GM19239 (cell line): ENCODE measurements around the gene AKT1S1.

ENCODE experiments used
- DNase-seq: peaks from one replicate; pipeline ENCODE4 v3.0.0; 2011; ENCODE audit warnings: low spot score; ENCODE audit not compliant: insufficient read length
- FAIRE-seq: peaks from 2 replicates; lab custom pipeline; 2011; peaks lifted over from hg19 to GRCh38; lab: Jason Lieb, UNC

Gene AKT1S1

DNA sequence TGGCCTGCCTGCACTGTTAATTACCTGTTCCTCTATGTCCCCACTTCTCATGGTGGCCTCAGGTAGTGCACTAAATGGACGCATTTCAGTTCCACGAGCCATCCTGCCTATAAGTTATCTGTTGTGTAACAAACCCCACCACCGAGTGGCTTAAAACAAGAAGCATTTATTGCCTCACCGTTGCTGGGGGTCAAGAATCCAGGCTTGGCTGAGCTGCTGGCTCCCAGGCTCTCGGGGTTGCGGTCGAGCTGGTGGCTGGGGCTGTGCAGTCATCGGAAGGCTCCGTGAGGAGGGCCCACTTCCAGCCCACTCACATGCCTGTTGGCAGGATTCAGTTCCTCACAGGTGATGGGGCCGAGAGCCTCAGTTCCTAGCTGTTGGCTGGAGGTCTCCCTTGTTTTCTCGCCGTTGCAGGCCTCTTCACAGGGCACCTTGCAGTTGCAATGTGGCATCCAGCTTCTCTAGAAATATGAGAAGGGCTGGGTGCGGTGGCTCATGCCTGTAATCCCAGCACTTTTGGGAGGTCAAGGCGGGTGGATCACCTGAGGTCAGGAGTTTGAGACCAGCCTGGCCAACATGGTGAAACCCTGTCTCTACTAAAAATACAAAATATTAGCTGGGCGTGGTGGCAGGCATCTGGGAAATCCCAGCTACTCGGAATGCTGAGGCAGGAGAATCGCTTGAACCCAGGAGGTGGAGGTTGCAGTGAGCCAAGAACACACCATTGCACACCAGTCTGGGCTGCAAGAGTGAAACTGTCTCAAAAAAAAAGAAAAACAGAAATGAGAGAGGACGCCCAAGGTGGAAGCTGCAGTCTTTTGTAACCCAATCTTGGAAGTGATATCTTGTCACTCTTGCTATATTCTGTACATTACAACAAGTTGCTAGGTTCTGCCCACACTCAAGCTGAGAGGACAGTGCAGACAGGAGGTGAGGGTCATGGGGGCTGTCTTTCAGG, 32.7 kb downstream of the AKT1S1 start:
- FAIRE-seq (no peak), DNase-seq (no peak)

DNA sequence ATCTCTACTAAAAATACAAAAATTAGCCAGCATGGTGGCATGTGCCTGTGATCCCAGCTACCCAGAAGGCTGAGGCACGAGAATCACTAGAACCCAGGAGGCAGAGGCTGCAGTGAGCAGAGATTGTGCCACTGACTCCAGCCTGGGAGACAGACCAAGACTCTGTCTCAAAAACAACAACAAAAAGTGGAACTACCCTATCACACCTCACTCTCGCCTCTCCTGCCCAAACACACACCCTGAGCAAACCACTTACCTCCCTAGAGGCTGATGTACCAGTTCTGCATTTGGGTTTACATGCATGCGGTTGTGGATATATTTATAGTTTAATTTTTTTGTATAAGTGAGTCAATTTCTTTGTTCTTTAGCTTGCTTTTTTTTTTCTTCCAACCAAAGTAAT, 33.9 kb downstream of the AKT1S1 start:
- no peak for DNase-seq

DNA sequence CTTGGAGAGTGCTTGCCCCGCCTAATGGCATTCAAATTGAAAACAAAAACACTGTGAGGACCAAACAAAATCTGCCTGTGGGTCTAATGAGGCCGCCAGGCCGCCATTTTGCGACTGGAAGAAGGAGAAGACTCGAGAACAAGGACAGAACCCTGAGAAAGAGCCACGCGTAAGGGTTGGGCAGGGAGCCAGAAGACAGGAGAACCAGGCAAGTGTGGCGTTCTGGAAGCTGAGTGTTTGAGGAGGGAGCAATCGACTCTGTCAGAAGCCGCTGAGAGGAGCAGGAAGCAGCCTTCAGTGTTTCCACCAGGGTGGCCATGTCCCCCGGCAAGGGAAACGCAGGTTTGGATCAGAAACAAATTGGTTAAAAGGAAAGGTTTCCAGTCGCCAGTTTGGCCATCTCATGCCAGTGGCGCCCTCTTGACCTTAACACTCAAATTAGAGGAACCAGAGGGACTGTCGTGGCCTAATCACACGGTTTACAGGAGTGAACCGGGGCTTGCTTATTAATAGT, 36.4 kb downstream of the AKT1S1 start:
- no peak for DNase-seq
- no peak for FAIRE-seq

More for the DNA sequence above, 33.9 kb downstream of the AKT1S1 start:
- no peak for FAIRE-seq

DNA sequence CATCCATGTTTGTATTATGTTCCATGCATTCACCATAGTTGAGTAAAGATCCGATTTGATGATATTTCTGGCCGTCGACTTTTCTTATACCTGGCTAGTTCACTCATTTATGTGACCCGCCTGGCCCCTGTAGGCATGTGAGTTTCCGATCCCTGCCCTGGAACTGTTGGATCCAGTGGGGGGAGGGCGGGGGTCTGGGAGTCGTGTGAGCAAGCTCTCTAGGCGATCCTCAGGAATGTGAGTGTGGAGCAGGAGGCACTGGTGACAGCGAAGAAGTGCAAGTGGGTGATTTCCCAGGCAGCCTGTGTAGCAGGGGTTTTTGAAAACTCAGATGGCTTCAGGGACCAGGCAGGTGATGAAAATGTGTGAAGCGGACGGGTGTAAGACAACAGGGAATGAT, 36.8 kb downstream of the AKT1S1 start:
- DNase-seq = no peak
- no peak for FAIRE-seq

DNA sequence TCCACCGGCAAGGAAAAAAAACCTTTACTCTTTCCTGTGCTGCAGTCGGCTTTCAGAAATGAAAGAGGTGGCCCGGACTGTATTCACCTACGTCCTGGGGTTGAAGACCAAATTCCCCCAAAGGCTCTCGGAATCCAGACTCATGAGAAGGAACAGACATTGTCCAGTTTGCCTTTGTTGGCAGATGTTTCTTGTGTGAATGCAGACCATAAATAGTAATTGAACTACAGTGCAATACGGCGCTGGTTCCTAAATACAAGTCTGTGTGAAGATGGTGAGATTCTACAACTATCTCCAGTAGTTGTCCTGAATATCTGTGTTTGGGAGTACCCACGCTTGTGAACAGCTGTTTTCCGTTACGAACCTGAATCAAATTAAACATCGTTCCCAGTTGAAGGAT, 37.4 kb downstream of the AKT1S1 start:
- FAIRE-seq (no peak), DNase-seq (no peak)

DNA sequence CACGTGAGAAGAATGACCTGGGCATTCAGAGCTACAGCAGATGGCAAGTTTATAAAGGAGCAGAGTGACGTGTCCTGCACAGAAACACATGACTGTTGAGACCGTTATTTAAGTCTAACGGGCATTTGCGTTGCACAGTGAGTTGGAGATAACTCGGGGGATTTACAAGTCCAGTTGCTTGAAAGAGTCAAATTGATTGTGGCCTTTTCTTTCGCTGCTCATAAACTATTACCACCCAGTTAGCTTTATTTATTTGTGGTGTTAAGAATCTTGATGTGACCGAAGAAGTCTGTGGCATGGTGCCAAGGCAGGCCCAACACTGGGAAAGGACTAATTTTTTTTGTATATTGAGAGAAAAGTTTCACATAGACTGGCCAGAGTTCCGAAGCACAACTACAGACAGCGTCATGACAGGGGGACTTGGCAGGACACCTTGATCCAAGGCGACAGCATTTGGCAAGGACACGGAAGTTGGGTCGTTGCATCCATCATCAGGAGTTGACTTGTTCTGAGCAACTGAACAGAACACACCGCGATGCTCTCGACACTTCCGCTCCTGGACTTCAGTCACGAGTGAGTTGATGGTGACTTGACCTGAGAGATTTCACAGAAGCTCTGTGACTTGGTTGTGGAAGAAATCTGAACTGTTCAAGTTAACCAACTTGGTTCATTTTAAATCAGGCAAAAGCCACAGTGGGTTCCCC, 38.1 kb downstream of the AKT1S1 start:
- no peak for DNase-seq
- no peak for FAIRE-seq

DNA sequence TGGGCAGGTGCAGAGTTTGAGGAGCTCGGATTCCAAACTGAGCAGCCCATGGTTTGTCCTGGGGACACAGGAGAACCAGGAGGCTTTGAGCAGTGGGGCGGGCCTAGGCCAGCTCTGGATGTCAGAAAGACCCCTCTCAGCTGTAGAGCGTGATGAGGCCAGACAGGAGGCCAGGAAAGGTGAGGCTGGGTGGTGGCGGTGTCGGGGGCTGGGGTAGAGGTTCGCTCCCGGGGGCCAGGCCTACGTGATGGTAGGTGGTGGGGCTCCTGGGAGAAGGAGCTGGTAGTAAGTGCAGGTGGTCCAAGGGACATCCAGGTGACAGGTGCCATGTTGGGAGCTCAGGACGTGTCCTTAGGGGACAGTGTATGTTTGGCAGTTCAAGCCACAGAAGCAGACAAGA, 39.7 kb downstream of the AKT1S1 start:
- no peak for DNase-seq
- FAIRE-seq = no peak

DNA sequence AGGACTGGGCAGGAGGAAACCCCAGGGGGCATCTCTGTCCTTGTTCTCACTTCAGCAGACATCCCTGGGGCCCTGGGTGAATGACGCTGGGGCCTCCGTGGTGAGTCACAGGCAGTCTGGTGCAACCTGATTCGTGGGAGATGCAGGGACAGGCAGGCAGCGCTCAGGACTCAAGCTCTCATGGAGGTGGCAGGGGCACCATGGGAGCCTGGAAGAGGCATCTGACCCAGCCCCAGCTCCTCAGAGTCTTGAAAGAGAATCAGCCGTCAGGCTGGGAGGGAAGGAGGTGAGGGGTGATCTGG, 40.2 kb downstream of the AKT1S1 start:
- DNase-seq (no peak), FAIRE-seq (no peak)

DNA sequence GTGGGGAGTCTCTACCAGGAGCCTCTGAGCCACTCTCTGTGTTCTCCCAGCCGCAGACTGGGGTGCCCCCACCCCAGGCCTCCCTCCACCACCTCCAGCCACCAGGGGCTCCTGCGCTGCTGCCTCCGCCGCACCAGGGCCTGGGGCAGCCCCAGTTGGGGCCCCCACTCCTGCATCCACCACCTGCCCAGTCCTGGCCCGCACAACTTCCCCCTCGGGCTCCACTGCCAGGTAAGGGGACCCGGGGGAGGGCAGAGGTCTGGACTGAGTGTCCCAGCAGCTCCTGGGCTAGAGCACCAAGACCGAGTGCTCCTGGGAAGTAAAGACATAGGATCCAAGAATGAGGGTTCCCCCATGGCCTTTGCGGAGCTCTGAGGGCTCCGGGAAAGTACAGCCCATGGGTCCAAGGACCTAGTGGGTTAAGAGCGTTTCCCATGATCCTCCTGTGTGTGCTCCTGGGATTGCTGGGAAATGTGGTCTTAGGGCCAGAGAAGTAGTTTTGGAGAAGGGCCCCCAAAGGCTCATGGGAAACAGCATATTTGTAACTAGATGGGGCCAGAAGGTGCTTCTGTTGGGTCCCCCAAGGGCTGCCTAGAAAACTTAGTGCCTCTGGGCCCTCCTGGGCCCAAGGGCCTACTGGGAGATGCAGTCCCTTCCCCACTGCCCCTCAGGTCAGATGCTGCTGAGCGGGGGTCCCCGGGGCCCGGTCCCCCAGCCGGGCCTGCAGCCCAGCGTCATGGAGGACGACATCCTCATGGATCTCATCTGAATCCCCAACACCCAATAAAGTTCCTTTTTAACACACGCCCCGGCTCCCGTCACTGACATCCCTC, 40.8 kb downstream of the AKT1S1 start:
- FAIRE-seq = no peak
- DNase-seq = no peak

DNA sequence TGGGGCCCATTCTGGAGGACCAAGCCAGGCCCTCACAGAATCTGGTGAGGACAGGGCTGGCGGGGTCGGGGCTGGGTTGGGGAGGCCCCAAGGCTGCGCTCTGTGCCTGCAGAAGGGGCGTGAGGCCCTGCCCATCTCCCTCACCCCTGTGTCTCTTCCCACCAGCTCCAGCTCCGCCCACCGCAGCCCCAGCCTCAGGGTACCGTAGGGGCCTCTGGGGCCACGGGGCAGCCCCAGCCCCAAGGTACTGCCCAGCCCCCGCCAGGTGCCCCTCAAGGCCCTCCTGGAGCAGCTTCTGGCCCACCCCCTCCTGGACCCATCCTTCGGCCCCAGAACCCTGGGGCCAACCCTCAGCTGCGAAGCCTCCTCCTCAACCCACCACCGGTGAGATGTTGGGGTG, 41.6 kb downstream of the AKT1S1 start:
- no peak for DNase-seq
- FAIRE-seq = no peak

DNA sequence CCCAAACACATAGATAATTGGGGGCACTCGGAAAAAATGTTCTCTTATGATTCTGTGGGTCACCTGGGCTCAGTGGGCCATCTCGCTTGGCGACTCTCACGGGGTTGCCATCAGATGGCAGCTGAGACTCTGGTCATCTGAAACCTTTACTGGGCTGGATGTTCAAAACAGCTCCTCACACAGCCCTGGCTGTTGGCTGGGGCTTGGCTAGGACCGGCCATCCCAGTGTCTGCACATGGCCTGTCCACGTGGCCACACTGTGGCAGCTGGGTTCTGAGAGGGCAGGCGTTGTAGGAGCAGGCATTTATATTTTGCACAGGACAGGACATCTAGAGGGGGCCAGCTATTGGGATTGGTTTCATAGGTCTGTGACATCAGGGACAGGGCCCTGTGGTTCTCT, 43.6 kb downstream of the AKT1S1 start:
- FAIRE-seq (no peak), DNase-seq (no peak)

DNA sequence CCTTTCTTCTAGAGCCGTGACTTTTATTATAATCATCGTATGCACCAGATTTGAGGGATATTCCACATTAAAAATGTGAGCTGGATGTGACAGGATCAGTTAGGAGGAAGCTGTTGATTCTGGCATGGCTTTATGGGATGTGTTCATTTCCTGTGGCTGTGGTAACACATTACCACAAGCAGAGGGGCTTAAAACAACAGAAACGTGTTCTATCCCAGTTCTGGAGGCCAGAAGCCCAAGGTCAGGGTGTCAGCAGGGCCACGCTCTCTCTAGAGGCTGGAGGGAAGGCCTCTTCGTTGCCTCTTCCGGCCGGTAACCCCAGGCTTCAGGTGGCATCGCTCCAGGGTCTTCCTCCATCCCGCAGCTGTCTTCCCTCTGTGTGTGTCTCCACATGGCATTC, 44.6 kb downstream of the AKT1S1 start:
- no peak for DNase-seq
- FAIRE-seq = no peak

DNA sequence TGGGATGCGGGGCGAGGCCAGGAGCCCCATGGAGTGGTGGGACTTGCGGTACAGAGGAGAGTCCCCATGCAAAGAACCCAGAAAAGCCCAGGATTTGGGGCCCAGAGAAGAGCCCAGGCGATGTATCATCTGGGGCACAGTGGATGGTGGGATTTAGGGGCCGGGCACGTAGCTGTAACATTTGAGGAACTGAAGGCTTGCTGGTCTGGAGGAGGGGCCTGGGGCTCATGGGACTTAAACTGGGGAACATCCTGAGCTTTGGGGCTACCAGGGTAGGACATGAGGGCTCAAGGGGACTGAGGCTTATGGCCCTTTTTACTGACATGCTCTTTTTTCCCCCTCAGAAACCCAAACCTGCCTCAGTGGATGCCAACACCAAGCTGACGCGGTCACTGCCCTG, 45.6 kb downstream of the AKT1S1 start:
- FAIRE-seq = no peak
- DNase-seq = no peak

DNA sequence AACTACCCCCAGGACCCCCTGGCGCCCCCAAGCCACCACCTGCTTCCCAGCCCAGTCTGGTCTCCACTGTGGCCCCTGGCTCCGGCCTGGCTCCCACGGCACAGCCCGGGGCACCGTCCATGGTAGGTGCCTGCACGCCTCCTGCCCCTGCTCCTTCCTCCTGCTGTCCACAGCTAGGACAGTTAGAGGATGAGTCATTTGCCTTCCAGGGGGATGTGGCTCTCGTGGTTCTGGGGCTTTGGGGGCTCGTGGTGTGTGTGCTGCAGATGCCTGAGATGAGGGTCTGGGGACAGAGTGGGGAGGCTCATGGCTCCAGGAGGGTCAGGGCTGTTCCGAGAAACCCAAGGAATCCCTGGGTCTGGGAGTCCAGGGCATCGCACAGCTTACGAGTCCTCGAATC, 46.4 kb downstream of the AKT1S1 start:
- DNase-seq = no peak
- FAIRE-seq = no peak

DNA sequence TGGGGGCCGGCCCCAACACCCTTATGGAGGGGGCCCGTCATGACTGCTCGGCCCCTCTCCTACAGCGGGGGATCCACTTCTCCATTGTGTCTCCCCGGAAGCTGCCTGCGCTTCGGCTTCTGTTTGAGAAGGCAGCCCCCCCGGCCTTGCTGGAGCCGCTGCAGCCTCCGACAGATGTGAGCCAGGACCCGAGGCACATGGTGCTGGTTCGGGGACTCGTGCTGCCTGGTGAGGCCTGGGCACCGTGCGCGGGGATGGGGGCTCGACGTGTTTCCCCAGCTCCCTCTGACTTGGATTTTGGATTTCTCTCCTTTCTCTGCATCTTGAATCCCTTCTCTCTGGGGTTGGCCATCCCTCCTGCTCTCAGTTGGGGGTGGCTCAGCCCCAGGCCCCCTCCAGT, 47.4 kb downstream of the AKT1S1 start:
- FAIRE-seq (no peak), DNase-seq (no peak)

DNA sequence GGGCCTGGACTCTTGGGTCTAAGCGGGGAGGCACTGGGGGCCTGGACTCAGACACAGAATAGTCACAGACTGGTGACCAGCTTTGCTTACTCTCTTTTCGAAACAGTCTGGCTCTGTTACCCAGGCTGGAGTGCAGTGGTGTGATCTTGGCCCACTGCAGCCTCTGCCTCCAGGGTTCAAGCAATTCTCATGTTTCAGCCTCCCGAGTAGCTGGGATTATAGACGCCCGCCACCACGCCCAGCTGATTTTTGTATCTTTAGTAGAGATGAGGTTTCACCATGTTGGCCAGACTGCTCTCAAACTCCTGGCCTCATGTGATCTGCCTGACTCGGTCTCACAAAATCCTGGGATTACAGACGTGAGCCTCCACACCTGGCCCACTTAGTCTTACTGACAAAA, 48.0 kb downstream of the AKT1S1 start:
- no peak for FAIRE-seq
- DNase-seq = no peak

DNA sequence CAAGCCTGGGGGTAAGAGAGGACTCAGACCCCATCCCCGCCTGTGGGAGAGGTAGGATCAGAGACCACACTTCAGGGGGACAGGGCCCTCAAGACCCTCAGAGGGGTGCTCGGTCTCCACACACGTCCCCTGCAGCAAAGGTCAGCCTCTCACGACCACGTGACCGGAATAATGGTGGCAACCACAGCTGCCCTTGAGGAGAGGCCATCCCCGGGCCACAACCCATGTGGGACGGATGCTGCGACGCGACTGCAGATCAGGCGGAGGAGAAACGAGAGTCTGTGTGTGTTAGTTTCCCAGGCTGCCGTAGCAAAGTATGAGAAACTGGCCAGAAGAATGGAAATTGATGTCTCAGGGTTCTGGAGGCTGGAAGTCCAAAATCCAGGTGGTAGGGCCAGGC, 50.1 kb downstream of the AKT1S1 start:
- DNase-seq (no peak), FAIRE-seq (no peak)

DNA sequence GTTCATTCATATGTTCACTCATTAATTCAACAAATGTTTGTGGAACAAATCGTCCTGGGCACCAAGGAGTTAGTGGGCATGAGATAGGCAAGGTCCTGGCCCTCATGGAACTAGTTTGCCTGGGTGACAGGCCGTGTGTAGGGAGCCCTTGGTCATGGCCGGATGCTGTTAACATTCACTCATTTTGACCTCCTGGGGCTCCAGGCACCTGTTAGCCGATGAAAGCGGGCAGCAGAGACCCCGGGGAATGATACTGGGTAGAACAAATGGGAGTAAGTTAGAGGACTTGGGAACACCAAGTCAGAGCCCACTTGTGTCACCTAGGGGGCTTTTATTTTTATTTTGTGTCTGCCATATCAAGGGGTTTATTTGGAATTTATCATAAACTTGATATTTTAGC, 52.5 kb downstream of the AKT1S1 start:
- DNase-seq (no peak), FAIRE-seq (no peak)

DNA sequence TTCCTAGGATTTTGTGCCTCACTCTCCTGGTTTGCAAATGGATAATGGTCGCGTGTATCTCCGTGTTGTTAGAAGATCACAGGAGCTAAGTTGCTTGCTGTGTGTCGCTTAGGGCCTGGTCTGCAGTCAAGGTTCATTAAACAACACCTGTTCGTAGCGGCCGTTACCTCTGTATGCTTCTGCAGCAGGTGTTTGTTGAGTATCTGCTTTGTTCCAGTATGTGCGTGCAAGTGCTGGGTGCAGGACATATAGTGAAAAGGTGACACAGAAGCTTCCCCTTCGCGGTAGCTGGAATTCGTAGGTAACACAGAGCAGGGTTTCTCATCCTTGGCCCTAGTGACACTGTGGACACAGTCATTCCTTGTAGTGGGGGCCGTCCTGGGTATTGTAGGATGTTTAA, 53.7 kb downstream of the AKT1S1 start:
- FAIRE-seq (no peak), DNase-seq (no peak)

DNA sequence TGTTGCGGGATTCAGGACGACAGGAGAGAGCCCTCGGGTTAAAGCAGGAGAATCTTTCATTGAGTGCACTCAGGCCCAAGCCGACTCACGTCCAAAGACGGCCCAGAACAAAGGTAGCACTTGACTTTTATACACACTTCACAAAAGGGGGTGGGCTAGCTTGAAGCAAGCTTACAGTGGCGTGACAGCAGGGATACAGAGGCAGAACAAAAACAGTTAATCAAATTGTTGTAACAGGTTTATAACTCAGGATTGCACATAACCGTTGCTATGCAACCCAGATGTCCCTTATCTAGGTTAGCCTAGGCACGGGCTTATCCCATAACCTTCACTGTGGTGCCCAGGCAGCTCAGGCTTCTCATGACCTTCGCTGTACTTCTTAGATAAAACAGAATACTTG, 57.0 kb downstream of the AKT1S1 start:
- FAIRE-seq (no peak), DNase-seq (no peak)
